Ascending aorta (tissue), 2 donors: Measurements from ENCODE around the gene SEMA5A. TPM values are rescaled to one million over a fixed set of nuclear protein-coding genes. Genes with fewer than 3 reads are reported as not detected.
A peak's percentile ranks its signal among the peaks of the same experiment; 100 is the strongest.

Experiments used
- DNase-seq, 2 donors: peaks; one replicate each; pipeline ENCODE4 v3.0.0-alpha.2; 2019; ENCODE audit warnings: low spot score in 2 of 2
- H3K27ac ChIP-seq, 2 donors: fragments of 200-600 bp; sonication (generic); one replicate each; pipeline ENCODE4 v1.5.1; 2016 to 2017; ENCODE audit warnings: mild to moderate bottlenecking in 1 of 2
- H3K27me3 ChIP-seq: fragments of 200-600 bp; sonication (generic); one replicate; pipeline ENCODE4 v1.5.1; 2017
- H3K36me3 ChIP-seq, 2 donors: fragments of 200-600 bp; sonication (generic); one replicate each; pipeline ENCODE4 v1.5.1; 2016
- H3K4me1 ChIP-seq, 2 donors: fragments of 200-600 bp; sonication (generic); one replicate each; pipeline ENCODE4 v1.5.1; 2016 to 2017; ENCODE audit warnings: mild to moderate bottlenecking in 1 of 2
- H3K4me3 ChIP-seq, 2 donors: fragments of 200-600 bp; sonication (generic); one replicate each; pipeline ENCODE4 v1.5.1; 2016 to 2017; ENCODE audit warnings: mild to moderate bottlenecking in 1 of 2
- H3K9me3 ChIP-seq, 2 donors: fragments of 200-600 bp; sonication (generic); one replicate each; pipeline ENCODE4 v1.5.1; 2016
- intact Hi-C: fragments of 100-400 bp; cut with DNase I; formaldehyde crosslinking; loops from one replicate; pipeline ENCODE4 v1.15.1; 2023
- total RNA-seq: library from RNA; depleted of rRNA; stranded (reverse); fragments of >200 nt; gene quantifications from one replicate; pipeline ENCODE4 v1.1.0, GENCODE V29; 2016
- TF ChIP-seq, protein P1 (sequence below), 3 experiments: fragments of 200-600 bp in 2 of 3; fragments of 450-650 bp in 1 of 3; sonication (generic) in 2 of 3; IDR thresholded peaks; one replicate each; pipeline ENCODE4 v1.5.1; 2016 to 2019; ENCODE audit warnings: antibody characterized with exemption in 3 of 3, mild to moderate bottlenecking in 1 of 3, moderate library complexity in 1 of 3

SEMA5A gene
- total RNA-seq, 1 donor from 2014 or later: 18.4 TPM

DNA sequence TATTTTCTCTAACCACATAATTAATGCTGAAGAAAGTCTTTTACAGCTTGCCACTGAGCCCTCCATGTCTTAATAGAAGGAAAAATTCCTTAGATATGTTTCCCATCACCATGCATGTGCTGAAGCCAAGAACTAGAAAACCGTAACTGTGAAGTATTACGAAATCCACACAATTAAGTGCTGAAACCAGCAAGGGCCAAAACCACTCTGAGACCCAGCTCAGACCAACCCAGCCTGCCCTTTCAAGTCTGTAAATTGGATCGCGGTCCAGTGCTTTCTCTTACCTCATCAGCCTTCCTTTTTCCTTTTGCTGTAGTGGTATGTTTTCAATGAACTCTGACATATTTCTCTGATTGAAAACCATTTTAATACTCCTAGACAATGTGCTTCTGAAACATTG lies 26.3 kb downstream of the SEMA5A start:
- Histone ChIP-seq H3K36me3 (no peaks in the 10 kb centered on the region), H3K27ac (no peak overlapping the region), H3K27me3 (no peaks in the 10 kb centered on the region), H3K4me3 (no peak overlapping the region), H3K9me3 (no peaks in the 10 kb centered on the region), H3K4me1 (no peaks in the 10 kb centered on the region)
- intact Hi-C loops: no loop called here
- DNase-seq: peak in 1 of 2 donors; percentile 64
- TF ChIP-seq, protein P1, sequence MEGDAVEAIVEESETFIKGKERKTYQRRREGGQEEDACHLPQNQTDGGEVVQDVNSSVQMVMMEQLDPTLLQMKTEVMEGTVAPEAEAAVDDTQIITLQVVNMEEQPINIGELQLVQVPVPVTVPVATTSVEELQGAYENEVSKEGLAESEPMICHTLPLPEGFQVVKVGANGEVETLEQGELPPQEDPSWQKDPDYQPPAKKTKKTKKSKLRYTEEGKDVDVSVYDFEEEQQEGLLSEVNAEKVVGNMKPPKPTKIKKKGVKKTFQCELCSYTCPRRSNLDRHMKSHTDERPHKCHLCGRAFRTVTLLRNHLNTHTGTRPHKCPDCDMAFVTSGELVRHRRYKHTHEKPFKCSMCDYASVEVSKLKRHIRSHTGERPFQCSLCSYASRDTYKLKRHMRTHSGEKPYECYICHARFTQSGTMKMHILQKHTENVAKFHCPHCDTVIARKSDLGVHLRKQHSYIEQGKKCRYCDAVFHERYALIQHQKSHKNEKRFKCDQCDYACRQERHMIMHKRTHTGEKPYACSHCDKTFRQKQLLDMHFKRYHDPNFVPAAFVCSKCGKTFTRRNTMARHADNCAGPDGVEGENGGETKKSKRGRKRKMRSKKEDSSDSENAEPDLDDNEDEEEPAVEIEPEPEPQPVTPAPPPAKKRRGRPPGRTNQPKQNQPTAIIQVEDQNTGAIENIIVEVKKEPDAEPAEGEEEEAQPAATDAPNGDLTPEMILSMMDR (IDR thresholded peaks at IDR 0.05): no peak

DNA sequence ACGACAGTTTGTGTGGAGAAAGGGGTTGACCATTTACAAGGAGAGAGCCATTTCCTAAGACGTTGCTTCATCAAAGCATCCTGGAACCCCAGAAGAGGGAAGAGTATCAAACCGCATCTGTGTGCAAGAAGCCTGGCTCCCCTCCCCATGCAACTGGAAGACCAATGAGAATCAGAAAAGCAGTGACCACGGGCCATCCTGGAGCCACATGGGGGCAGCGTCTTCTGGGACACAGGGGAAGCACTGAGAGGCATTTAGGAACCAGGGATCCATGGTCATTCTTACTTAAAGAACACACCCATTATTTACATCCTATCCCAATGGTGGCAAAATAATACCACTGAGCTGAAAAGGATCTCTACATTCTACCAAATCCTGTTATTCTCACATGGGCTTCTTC lies 29.3 kb downstream of the SEMA5A start:
- Histone ChIP-seq H3K4me3 (no peak overlapping the region), H3K27ac (no peak overlapping the region), H3K9me3 (no peaks in the 10 kb centered on the region), H3K4me1 (no peaks in the 10 kb centered on the region), H3K36me3 (no peaks in the 10 kb centered on the region), H3K27me3 (no peaks in the 10 kb centered on the region)
- TF ChIP-seq, protein P1 (IDR thresholded peaks at IDR 0.05): no peak
- peak in 1 of 2 donors; percentile 28 for DNase-seq
- intact Hi-C loops: no loop called here

DNA sequence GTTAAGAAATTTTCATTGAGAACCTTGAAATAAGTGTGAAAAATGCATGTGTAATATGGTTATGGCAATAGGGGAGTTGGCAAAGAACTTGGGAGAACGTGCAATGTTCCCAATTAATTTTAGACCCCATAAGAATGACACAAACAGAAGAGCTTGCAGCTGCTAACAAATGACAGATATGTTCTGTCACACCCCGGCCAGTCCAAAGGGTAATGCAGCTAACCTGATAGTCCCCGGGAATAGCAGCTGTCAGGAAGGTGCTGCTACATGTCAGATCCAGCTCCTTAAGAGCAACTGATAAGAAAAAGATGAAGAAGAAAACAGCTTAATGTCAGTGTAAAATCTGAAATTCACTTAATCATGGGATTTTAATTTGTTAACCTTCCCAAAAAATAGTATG lies 30.4 kb downstream of the SEMA5A start:
- Histone ChIP-seq H3K27me3 (no peaks in the 10 kb centered on the region), H3K9me3 (no peaks in the 10 kb centered on the region), H3K36me3 (no peaks in the 10 kb centered on the region), H3K4me1 (no peaks in the 10 kb centered on the region), H3K27ac (no peak overlapping the region), H3K4me3 (no peak overlapping the region)
- DNase-seq: peak in 1 of 2 donors; percentile 38
- TF ChIP-seq, protein P1 (IDR thresholded peaks at IDR 0.05): no peak
- intact Hi-C loops: no loop called here

DNA sequence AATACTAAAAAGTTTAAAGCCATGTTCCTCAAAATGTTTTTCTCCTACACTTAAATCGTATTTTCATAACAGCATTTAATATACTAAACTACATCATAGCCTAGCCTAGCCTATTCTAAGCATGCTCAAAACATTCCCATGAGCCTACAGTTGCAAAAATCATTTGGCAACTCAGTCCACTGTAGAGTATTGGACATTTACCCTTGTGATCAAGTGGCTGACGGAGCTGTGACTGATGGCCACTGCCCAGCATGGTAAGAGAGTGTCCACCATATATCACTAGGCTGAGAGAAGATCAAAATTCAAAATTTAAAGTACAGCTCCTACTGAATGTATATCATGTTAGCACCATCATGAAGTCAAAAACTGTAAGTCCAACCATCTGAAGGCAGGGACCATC lies 30.9 kb downstream of the SEMA5A start:
- H3K9me3 ChIP-seq: no peaks in the 10 kb centered on the region
- DNase-seq: no peak
- TF ChIP-seq, protein P1 (IDR thresholded peaks at IDR 0.05): no peak
- no peaks in the 10 kb centered on the region for H3K27me3 ChIP-seq
- no peak overlapping the region for H3K4me3 ChIP-seq
- H3K36me3 ChIP-seq: no peaks in the 10 kb centered on the region
- H3K27ac ChIP-seq: no peak overlapping the region
- intact Hi-C loops: no loop called here
- H3K4me1 ChIP-seq: no peaks in the 10 kb centered on the region

DNA sequence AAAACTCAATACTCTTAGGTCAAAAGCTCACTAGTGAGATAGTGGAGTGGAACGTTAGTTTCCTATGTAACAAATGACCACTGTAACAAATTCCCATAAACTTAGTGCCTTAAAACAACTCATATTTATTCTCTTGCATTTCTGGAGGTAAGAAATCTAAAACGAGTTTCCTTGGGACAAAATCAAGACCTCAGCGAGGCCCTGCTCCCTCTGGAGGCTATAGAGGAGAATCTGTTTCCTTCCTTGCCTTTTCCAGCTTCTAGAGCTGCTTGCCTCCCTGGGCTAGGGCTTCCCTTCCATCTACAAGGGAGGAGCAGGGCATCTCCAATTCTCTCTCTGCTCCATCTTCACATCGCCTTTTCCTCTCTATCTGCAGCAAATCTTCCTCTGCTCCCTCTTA lies 32.0 kb downstream of the SEMA5A start:
- Histone ChIP-seq H3K27me3 (no peaks in the 10 kb centered on the region), H3K4me3 (no peak overlapping the region), H3K36me3 (no peaks in the 10 kb centered on the region), H3K4me1 (no peaks in the 10 kb centered on the region), H3K9me3 (no peaks in the 10 kb centered on the region), H3K27ac (no peak overlapping the region)
- TF ChIP-seq, protein P1 (IDR thresholded peaks at IDR 0.05): peak in 2 of 3 experiments; percentile 30 to 39
- intact Hi-C loops: no loop called here
- DNase-seq: no peak

DNA sequence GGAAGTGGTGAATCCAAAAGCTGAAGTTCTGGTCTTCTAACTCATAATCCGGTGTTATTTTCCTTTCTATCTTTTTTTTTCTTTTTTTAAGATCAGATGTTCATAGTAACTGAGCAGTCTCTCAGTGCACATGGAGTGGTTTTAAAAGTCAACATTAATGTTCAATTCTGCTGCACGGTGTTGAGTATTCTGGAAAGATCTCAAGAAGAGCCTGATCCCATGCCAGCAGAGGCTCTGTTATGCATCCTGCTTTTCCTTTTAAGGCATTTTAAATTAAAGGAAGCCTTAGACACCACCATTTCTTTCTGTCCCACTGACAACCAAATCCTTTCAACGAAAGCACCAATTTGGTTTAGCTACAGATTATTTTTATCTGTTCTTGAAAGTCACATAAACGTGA lies 33.4 kb downstream of the SEMA5A start:
- TF ChIP-seq, protein P1 (IDR thresholded peaks at IDR 0.05): no peak
- peak overlapping the region in 1 of 2 donors; percentile 16 for H3K4me3 ChIP-seq
- no peak for DNase-seq
- no peaks in the 10 kb centered on the region for H3K27me3 ChIP-seq
- no peaks in the 10 kb centered on the region for H3K36me3 ChIP-seq
- no peaks in the 10 kb centered on the region for H3K9me3 ChIP-seq
- no peak overlapping the region for H3K27ac ChIP-seq
- H3K4me1 ChIP-seq: no peaks in the 10 kb centered on the region
- intact Hi-C loops: no loop called here
